Bronchial epithelial cell (primary cell): ENCODE data around the gene ACVR1C. TPM values are rescaled to one million over a fixed set of nuclear protein-coding genes. Genes with fewer than 3 reads are reported as not detected.
"Not testable (repeated sequence)": the region's sequence is repeated elsewhere in the genome, so short reads cannot be mapped to it uniquely, and the experiment has no call there.

Source experiments
- DNase-seq: peaks from one replicate; pipeline ENCODE4 v3.0.0-alpha.2; 2010; ENCODE audit warnings: low read depth
- FAIRE-seq: peaks from 2 replicates; lab custom pipeline; 2011; peaks lifted over from hg19 to GRCh38; lab: Jason Lieb, UNC
- H3K27me3 ChIP-seq: 2 replicates; pipeline ENCODE4 v1.5.1; 2011; ENCODE audit warnings: low read length; ENCODE audit not compliant: control insufficient read depth, insufficient read depth
- H3K36me3 ChIP-seq: 2 replicates; pipeline ENCODE4 v1.5.1; 2011; ENCODE audit warnings: low read length; ENCODE audit not compliant: control insufficient read depth, insufficient read depth
- H3K4me3 ChIP-seq: 2 replicates; pipeline ENCODE4 v1.5.1; 2011; ENCODE audit warnings: mild to moderate bottlenecking, low read depth, low read length, control low read depth
- CTCF ChIP-seq: IDR thresholded peaks from 2 replicates; pipeline ENCODE4 v1.5.1; 2011; ENCODE audit warnings: mild to moderate bottlenecking, moderate library complexity, low read length, control low read depth, inconsistent platforms; ENCODE audit not compliant: insufficient read depth, severe bottlenecking
- total RNA-seq: library from RNA; depleted of rRNA; stranded (reverse); fragments of >200 nt; gene quantifications from 2 replicates; pipeline ENCODE4 v1.2.1, GENCODE V29; 2014

Gene ACVR1C
- total RNA-seq, 1 donor from 2014 or later = 0.26 TPM

GRCh38 chr2:157523270-157524247 is 105.1 kb downstream of the ACVR1C start:
- Histone ChIP-seq H3K4me3 (no peak overlapping the region), H3K27me3 (no peaks in the 10 kb centered on the region), H3K36me3 (no peaks in the 10 kb centered on the region)
- TF ChIP-seq CTCF = no peak
- FAIRE-seq (no peak), DNase-seq (no peak)

GRCh38 chr2:157514966-157515365 is 113.7 kb downstream of the ACVR1C start:
- H3K27me3 ChIP-seq, DNase-seq, H3K36me3 ChIP-seq, FAIRE-seq, H3K4me3 ChIP-seq: not testable (repeated sequence)

GRCh38 chr2:157509744-157510143 is 118.9 kb downstream of the ACVR1C start:
- TF ChIP-seq CTCF = no peak
- no peak for DNase-seq
- FAIRE-seq = no peak
- no peaks in the 10 kb centered on the region for H3K27me3 ChIP-seq
- H3K36me3 ChIP-seq = no peaks in the 10 kb centered on the region
- no peak overlapping the region for H3K4me3 ChIP-seq

- no peak for FAIRE-seq
- Histone ChIP-seq H3K27me3 (no peaks in the 10 kb centered on the region), H3K36me3 (no peaks in the 10 kb centered on the region), H3K4me3 (no peak overlapping the region)
- TF ChIP-seq CTCF = no peak
- DNase-seq = peak; percentile 18
Observed at GRCh38 chr2:157508676-157509075, 120.0 kb downstream of the ACVR1C start.

GRCh38 chr2:157506586-157506985 is 122.1 kb downstream of the ACVR1C start:
- no peaks in the 10 kb centered on the region for H3K27me3 ChIP-seq
- no peak overlapping the region for H3K4me3 ChIP-seq
- FAIRE-seq = no peak
- H3K36me3 ChIP-seq = no peaks in the 10 kb centered on the region
- TF ChIP-seq CTCF = no peak
- DNase-seq = no peak

- TF ChIP-seq CTCF = no peak
- H3K36me3 ChIP-seq = no peaks in the 10 kb centered on the region
- no peak for FAIRE-seq
- H3K27me3 ChIP-seq = no peaks in the 10 kb centered on the region
- no peak overlapping the region for H3K4me3 ChIP-seq
- no peak for DNase-seq
Observed at GRCh38 chr2:157504623-157505022, 124.0 kb downstream of the ACVR1C start.
